ENCODE data around the gene CPNE2. TPM values are rescaled to one million over a fixed set of nuclear protein-coding genes. Genes with fewer than 3 reads are reported as not detected.

The CPNE2 gene
- total and polyA plus RNA-seq, 4 donors: 6.8 to 14.6 (median 11.0) TPM

DNA sequence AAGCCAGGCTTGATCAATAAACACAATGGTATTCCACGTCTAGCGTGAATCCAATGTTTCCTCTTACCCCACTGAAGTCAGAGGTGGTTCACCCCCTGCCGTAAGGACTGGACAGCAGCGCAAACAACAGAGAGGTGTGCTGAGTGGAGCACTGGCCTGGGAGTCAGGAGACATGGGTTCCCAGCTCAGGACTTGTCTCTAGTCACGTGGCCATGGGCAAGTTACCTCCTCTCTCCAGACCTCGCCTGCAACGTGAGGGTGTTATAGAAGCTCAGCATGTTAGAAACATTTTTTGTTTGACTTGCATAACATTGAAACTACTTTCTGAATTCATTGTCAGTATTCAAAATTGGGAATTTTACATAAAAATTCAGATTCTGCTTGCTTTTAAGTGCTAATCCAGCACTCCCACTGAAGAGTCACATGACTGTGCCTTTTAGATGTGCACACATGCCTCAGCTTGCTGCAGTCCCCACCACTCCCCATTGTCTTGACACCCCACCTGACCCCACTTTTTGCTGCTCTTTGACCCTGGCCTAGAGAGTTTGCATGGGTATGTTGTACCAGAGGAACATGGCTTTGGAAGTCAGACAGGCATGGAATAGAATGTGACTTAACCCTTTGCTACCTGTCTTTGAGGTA lies 8.8 kb upstream of the CPNE2 start:
- Histone ChIP-seq H3K27ac (ENCODE audit: low read depth in 1 of 2, low read length in 2 of 2) (no peak overlapping the region), H3K27me3 (ENCODE audit: control insufficient read depth in 4 of 4, insufficient read depth in 4 of 4, low read length in 3 of 4) (no peaks in the 10 kb centered on the region), H3K36me3 (ENCODE audit: control insufficient read depth in 4 of 4, insufficient read depth in 3 of 4, low read depth in 1 of 4, low read length in 3 of 4) (peaks cover 0 to 2% (median 0%) of the 10 kb centered on the region in 4 donors), H3K4me3 (ENCODE audit: low read depth in 1 of 3, low read length in 3 of 3) (no peak overlapping the region), H3K4me1 (ENCODE audit: control insufficient read depth in 4 of 4, insufficient read depth in 4 of 4, low read length in 3 of 4) (peaks cover 0 to 11% (median 4%) of the 10 kb centered on the region in 4 donors), H3K9ac (ENCODE audit: low read depth in 1 of 2, low read length in 2 of 2) (no peak overlapping the region), H3K9me3 (ENCODE audit: control insufficient read depth in 4 of 4, low read length in 3 of 4) (no peaks in the 10 kb centered on the region)
- DNase-seq (ENCODE audit: low spot score): no peak
- TF ChIP-seq NR2F2 (IDR thresholded peaks at IDR 0.05) (no peak), SP1 (IDR thresholded peaks at IDR 0.05) (no peak), RAD21 (IDR thresholded peaks at IDR 0.05) (no peak), TAF1 (conservative IDR thresholded peaks at IDR 0.05) (no peak), HNF4G (IDR thresholded peaks at IDR 0.05) (no peak), GABPA (IDR thresholded peaks at IDR 0.05 in 1 of 2, conservative IDR thresholded peaks at IDR 0.05 in 1 of 2) (no peak), FOXA2 (IDR thresholded peaks at IDR 0.05) (no peak), FOXA1 (IDR thresholded peaks at IDR 0.05) (no peak), HNF4A (conservative IDR thresholded peaks at IDR 0.05) (no peak), EGR1 (IDR thresholded peaks at IDR 0.05; ENCODE audit: low read depth in 2 of 2) (no peak)
- TF ChIP-seq, protein P1, sequence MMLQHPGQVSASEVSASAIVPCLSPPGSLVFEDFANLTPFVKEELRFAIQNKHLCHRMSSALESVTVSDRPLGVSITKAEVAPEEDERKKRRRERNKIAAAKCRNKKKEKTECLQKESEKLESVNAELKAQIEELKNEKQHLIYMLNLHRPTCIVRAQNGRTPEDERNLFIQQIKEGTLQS (IDR thresholded peaks at IDR 0.05): no peak
- TF ChIP-seq, protein P2, sequence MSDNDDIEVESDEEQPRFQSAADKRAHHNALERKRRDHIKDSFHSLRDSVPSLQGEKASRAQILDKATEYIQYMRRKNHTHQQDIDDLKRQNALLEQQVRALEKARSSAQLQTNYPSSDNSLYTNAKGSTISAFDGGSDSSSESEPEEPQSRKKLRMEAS (IDR thresholded peaks at IDR 0.05): no peak
- TF ChIP-seq, protein P3, sequence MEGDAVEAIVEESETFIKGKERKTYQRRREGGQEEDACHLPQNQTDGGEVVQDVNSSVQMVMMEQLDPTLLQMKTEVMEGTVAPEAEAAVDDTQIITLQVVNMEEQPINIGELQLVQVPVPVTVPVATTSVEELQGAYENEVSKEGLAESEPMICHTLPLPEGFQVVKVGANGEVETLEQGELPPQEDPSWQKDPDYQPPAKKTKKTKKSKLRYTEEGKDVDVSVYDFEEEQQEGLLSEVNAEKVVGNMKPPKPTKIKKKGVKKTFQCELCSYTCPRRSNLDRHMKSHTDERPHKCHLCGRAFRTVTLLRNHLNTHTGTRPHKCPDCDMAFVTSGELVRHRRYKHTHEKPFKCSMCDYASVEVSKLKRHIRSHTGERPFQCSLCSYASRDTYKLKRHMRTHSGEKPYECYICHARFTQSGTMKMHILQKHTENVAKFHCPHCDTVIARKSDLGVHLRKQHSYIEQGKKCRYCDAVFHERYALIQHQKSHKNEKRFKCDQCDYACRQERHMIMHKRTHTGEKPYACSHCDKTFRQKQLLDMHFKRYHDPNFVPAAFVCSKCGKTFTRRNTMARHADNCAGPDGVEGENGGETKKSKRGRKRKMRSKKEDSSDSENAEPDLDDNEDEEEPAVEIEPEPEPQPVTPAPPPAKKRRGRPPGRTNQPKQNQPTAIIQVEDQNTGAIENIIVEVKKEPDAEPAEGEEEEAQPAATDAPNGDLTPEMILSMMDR (IDR thresholded peaks at IDR 0.05; ENCODE audit: low read depth, low read length, missing input control): no peak
- TF ChIP-seq, protein P4, sequence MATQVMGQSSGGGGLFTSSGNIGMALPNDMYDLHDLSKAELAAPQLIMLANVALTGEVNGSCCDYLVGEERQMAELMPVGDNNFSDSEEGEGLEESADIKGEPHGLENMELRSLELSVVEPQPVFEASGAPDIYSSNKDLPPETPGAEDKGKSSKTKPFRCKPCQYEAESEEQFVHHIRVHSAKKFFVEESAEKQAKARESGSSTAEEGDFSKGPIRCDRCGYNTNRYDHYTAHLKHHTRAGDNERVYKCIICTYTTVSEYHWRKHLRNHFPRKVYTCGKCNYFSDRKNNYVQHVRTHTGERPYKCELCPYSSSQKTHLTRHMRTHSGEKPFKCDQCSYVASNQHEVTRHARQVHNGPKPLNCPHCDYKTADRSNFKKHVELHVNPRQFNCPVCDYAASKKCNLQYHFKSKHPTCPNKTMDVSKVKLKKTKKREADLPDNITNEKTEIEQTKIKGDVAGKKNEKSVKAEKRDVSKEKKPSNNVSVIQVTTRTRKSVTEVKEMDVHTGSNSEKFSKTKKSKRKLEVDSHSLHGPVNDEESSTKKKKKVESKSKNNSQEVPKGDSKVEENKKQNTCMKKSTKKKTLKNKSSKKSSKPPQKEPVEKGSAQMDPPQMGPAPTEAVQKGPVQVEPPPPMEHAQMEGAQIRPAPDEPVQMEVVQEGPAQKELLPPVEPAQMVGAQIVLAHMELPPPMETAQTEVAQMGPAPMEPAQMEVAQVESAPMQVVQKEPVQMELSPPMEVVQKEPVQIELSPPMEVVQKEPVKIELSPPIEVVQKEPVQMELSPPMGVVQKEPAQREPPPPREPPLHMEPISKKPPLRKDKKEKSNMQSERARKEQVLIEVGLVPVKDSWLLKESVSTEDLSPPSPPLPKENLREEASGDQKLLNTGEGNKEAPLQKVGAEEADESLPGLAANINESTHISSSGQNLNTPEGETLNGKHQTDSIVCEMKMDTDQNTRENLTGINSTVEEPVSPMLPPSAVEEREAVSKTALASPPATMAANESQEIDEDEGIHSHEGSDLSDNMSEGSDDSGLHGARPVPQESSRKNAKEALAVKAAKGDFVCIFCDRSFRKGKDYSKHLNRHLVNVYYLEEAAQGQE (IDR thresholded peaks at IDR 0.05): no peak
- WGBS: 79% methylated on average over 7 of the region's 7 CpGs

DNA sequence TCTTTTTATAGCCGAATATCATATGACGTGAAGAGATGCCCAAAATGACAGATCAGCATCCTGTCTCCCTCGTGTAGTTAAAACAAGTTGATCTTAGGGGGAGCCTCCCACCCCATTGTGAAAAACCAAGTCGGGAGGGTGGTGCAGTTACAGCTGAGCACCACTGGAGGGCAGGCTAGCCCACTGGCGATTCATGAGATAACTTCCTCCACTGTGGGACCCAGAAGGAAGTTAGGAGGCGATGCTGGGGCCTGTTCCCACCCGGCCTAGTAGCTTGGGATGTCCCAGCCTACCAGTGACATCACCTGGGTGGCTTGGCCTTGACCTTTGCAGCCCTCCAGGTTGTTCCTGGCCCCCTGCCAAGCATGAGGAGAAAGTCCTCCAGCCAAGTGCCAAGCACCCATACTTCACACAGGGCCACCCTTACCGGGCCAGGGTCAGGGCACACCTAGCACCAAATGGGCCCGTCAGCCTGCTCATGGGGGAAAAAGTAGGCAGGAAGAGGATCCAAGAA lies 8.1 kb upstream of the CPNE2 start:
- Histone ChIP-seq H3K27ac (ENCODE audit: low read depth in 1 of 2, low read length in 2 of 2) (no peak overlapping the region), H3K4me3 (ENCODE audit: low read depth in 1 of 3, low read length in 3 of 3) (no peak overlapping the region), H3K27me3 (ENCODE audit: control insufficient read depth in 4 of 4, insufficient read depth in 4 of 4, low read length in 3 of 4) (no peaks in the 10 kb centered on the region), H3K36me3 (ENCODE audit: control insufficient read depth in 4 of 4, insufficient read depth in 3 of 4, low read depth in 1 of 4, low read length in 3 of 4) (peaks cover 0 to 2% (median 0%) of the 10 kb centered on the region in 4 donors), H3K9me3 (ENCODE audit: control insufficient read depth in 4 of 4, low read length in 3 of 4) (no peaks in the 10 kb centered on the region), H3K9ac (ENCODE audit: low read depth in 1 of 2, low read length in 2 of 2) (no peak overlapping the region), H3K4me1 (ENCODE audit: control insufficient read depth in 4 of 4, insufficient read depth in 4 of 4, low read length in 3 of 4) (peaks cover 0 to 11% (median 4%) of the 10 kb centered on the region in 4 donors)
- 21% methylated on average over 9 of the region's 9 CpGs for WGBS
- DNase-seq (ENCODE audit: low spot score): peak; percentile 68
- TF ChIP-seq FOXA2 (IDR thresholded peaks at IDR 0.05) (peak; percentile 8), HNF4A (conservative IDR thresholded peaks at IDR 0.05) (peak; percentile 62 to 71), FOXA1 (IDR thresholded peaks at IDR 0.05) (no peak), RXRA (IDR thresholded peaks at IDR 0.05) (peak in 1 of 2 donors; percentile 45), RAD21 (IDR thresholded peaks at IDR 0.05) (peak; percentile 90 to 96), GABPA (IDR thresholded peaks at IDR 0.05 in 1 of 2, conservative IDR thresholded peaks at IDR 0.05 in 1 of 2) (no peak), TAF1 (conservative IDR thresholded peaks at IDR 0.05) (no peak), YY1 (IDR thresholded peaks at IDR 0.05) (peak; percentile 62), SP1 (IDR thresholded peaks at IDR 0.05) (peak; percentile 17), JUND (IDR thresholded peaks at IDR 0.05) (peak; percentile 34 to 53), NR2F2 (IDR thresholded peaks at IDR 0.05) (peak; percentile 66)
- TF ChIP-seq, protein P3 (IDR thresholded peaks at IDR 0.05; ENCODE audit: low read depth, low read length, missing input control): peak; percentile 96
- TF ChIP-seq, protein P1 (IDR thresholded peaks at IDR 0.05): no peak
- TF ChIP-seq, protein P4 (IDR thresholded peaks at IDR 0.05): no peak
